Cardiac ventricle fibroblast (primary cell): ENCODE data around the gene CD47. TPM values are rescaled to one million over a fixed set of nuclear protein-coding genes. Genes with fewer than 3 reads are reported as not detected.

Experiments
- total RNA-seq: library from RNA; depleted of rRNA; stranded (reverse); fragments of >200 nt; gene quantifications from 2 replicates; pipeline ENCODE4 v1.2.3, GENCODE V29; 2015

Gene CD47
- 42.9 and 50.8 TPM in 2 replicates for total RNA-seq

DNA sequence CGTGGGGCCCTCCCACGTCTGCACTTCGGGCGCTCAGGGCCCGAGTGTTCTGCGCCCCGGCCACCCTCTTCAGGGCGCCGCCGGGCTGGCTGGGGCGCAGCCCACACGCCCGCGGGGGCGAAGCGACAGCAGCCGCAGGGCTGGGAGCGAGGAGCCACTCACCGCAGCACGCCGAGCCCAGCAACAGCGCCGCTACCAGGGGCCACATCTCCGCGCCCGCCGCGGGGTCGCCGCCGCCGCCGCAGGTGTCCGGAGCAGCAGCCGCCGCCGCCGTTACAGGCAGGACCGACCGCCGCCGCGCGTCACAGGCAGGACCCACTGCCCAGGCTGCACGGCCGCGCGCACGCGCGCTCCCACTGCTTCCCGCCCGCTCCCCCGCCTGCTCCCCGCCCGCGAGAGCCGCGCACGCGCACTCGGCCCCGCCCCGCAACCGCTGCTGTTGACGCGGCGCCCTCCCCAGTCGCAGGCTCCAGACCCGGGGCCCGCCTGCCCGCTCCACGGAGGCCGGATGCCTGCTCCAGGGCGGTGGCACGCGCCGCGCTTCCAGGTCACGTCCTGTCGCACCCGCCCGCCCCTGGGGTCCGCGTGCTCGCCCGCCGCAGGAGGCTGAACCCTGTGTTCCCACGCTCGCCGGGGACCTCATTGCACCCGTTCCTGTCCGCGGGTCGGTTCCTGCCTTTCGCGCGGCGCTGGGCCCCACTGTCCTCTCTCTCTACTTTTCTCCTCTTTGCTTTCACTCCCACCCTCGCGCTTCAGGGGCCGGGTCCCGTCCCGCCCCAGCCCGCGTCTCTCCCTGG, at the start of gene CD47:
TSS of gene CD47 (minus strand) at position 331 of the 797 bp plus-strand sequence. CDS start at position 208, 123 bp downstream.

Other genes with a start within 250 kb of the CD47 start
- 32.9 and 70.4 TPM in 2 replicates for gene IFT57, start 131.4 kb upstream of the CD47 start, total RNA-seq
- gene HHLA2, start 205.5 kb upstream of the CD47 start, total RNA-seq, result 0.12 TPM in 1 of 2 replicates, not detected in the other